ENCODE results near the gene QSER1. TPM values are rescaled to one million over a fixed set of nuclear protein-coding genes. Genes with fewer than 3 reads are reported as not detected.
A peak's percentile ranks its signal among the peaks of the same experiment; 100 is the strongest.

The QSER1 gene
- total and polyA plus RNA-seq, 9 of the 15 experiments (the other 6 are each of a cell fraction or from before 2014, with no cell fraction given) = 5.8 to 33.6 (median 22.3) TPM

GRCh38 chr11:32893343-32894148, 935 bp downstream of the QSER1 start (continued):
- no peak for TF ChIP-seq ZNF79 (CRISPR knock-in tag; IDR thresholded peaks at IDR 0.05; ENCODE audit: low read depth)
- TF ChIP-seq HIVEP1 (CRISPR knock-in tag; IDR thresholded peaks at IDR 0.05) = 0 out of 2 replicates have a peak, but pooled peaks have one; percentile 5
- no peak for TF ChIP-seq SNAPC5 (CRISPR knock-in tag; IDR thresholded peaks at IDR 0.05)
- TF ChIP-seq TBL1XR1 (IDR thresholded peaks at IDR 0.05; ENCODE audit: low read length in 2 of 2) = no peak
- TF ChIP-seq ZNF740 (CRISPR knock-in tag; IDR thresholded peaks at IDR 0.05) = no peak
- no peak for TF ChIP-seq ZNF740 (tag; IDR thresholded peaks at IDR 0.05)
- TF ChIP-seq ZNF561 (CRISPR knock-in tag; conservative IDR thresholded peaks at IDR 0.05) = no peak
- no peak for TF ChIP-seq ZNF609 (CRISPR knock-in tag; IDR thresholded peaks at IDR 0.05; ENCODE audit: borderline replicate concordance)
- TF ChIP-seq SRSF1 (IDR thresholded peaks at IDR 0.05; ENCODE audit: low read depth, low read length) = no peak
- TF ChIP-seq ZBTB11 (CRISPR knock-in tag; IDR thresholded peaks at IDR 0.05) = no peak
- no peak for TF ChIP-seq ZNF707 (CRISPR knock-in tag; conservative IDR thresholded peaks at IDR 0.05)
- no peak for TF ChIP-seq NFATC3 (IDR thresholded peaks at IDR 0.05)
- no peak for TF ChIP-seq KDM4B (IDR thresholded peaks at IDR 0.05; ENCODE audit: borderline replicate concordance in 2 of 2, low read depth in 1 of 2)
- TF ChIP-seq GTF2A2 (tag; IDR thresholded peaks at IDR 0.05) = no peak
- TF ChIP-seq THRA (IDR thresholded peaks at IDR 0.05) = no peak
- TF ChIP-seq TAF9B (IDR thresholded peaks at IDR 0.05; ENCODE audit: partially characterized antibody) = no peak
